Trophoblast cell (in vitro differentiated cells and primary cell): Measurements from ENCODE around the gene TBX15.
A peak's percentile ranks its signal among the peaks of the same experiment; 100 is the strongest.

ENCODE experiments used
- DNase-seq, 2 donors: peaks; one replicate each; pipeline ENCODE4 v3.0.0-alpha.2; 2016
- H2AFZ ChIP-seq: 2 replicates; pipeline ENCODE4 v1.6.1; 2013; ENCODE audit warnings: low read length, moderate library complexity, mild to moderate bottlenecking; ENCODE audit not compliant: insufficient read depth, poor library complexity
- H2AK5ac ChIP-seq: 2 replicates; pipeline ENCODE4 v1.6.1; 2013; ENCODE audit warnings: mild to moderate bottlenecking, low read length
- H2BK120ac ChIP-seq: 2 replicates; pipeline ENCODE4 v1.6.1; 2013; ENCODE audit warnings: low read length, mild to moderate bottlenecking, moderate library complexity; ENCODE audit not compliant: insufficient read depth, poor library complexity
- H2BK12ac ChIP-seq: 2 replicates; pipeline ENCODE4 v1.6.1; 2013; ENCODE audit warnings: mild to moderate bottlenecking, low read length, moderate library complexity
- H2BK5ac ChIP-seq: 2 replicates; pipeline ENCODE4 v1.6.1; 2013; ENCODE audit warnings: low read length, low read depth, moderate library complexity, mild to moderate bottlenecking; ENCODE audit not compliant: poor library complexity
- H3K14ac ChIP-seq: 2 replicates; pipeline ENCODE4 v1.6.1; 2013; ENCODE audit warnings: mild to moderate bottlenecking, low read length
- H3K18ac ChIP-seq: 2 replicates; pipeline ENCODE4 v1.6.1; 2013; ENCODE audit warnings: mild to moderate bottlenecking, low read length
- H3K23ac ChIP-seq: 2 replicates; pipeline ENCODE4 v1.6.1; 2013; ENCODE audit warnings: low read length
- H3K27ac ChIP-seq: 2 replicates; pipeline ENCODE4 v1.5.1; 2013; ENCODE audit warnings: low read depth, mild to moderate bottlenecking, inconsistent platforms, low read length, moderate library complexity
- H3K27me3 ChIP-seq: 2 replicates; pipeline ENCODE4 v1.6.1; 2013; ENCODE audit warnings: inconsistent platforms, mild to moderate bottlenecking, low read length, moderate library complexity; ENCODE audit not compliant: insufficient read depth
- H3K36me3 ChIP-seq, 2 experiments: 1 replicate in 1 of 2; 2 replicates in 1 of 2; pipeline ENCODE4 v1.6.1; 2013; ENCODE audit warnings: low read length in 2 of 2, mild to moderate bottlenecking in 2 of 2, moderate library complexity in 1 of 2; ENCODE audit not compliant: insufficient read depth in 2 of 2, control insufficient read depth in 1 of 2
- H3K4ac ChIP-seq: 2 replicates; pipeline ENCODE4 v1.6.1; 2013; ENCODE audit warnings: low read depth, mild to moderate bottlenecking, low read length, moderate library complexity
- H3K4me1 ChIP-seq, 2 experiments: 1 replicate in 1 of 2; 2 replicates in 1 of 2; pipeline ENCODE4 v1.6.1; 2013; ENCODE audit warnings: low read length in 2 of 2, mild to moderate bottlenecking in 2 of 2, moderate library complexity in 1 of 2; ENCODE audit not compliant: insufficient read depth in 2 of 2, control insufficient read depth in 1 of 2
- H3K4me2 ChIP-seq: 2 replicates; pipeline ENCODE4 v1.6.1; 2013; ENCODE audit warnings: inconsistent platforms, mild to moderate bottlenecking, low read length, moderate library complexity
- H3K4me3 ChIP-seq: 2 replicates; pipeline ENCODE4 v1.5.1; 2013; ENCODE audit warnings: mild to moderate bottlenecking, low read depth, low read length, inconsistent platforms
- H3K79me1 ChIP-seq: one replicate; pipeline ENCODE4 v1.6.1; 2013; ENCODE audit warnings: low read length
- H3K79me2 ChIP-seq: 2 replicates; pipeline ENCODE4 v1.6.1; 2013; ENCODE audit warnings: low read length, mild to moderate bottlenecking; ENCODE audit not compliant: control insufficient read depth, insufficient read depth, poor library complexity
- H3K9ac ChIP-seq: 2 replicates; pipeline ENCODE4 v1.6.1; 2013; ENCODE audit warnings: mild to moderate bottlenecking, low read length
- H3K9me3 ChIP-seq: 2 replicates; pipeline ENCODE4 v1.6.1; 2013; ENCODE audit warnings: low read depth, mild to moderate bottlenecking, control low read depth, inconsistent platforms, low read length; ENCODE audit not compliant: insufficient read depth
- H4K12ac ChIP-seq: 2 replicates; pipeline ENCODE4 v1.6.1; 2013; ENCODE audit warnings: low read depth, mild to moderate bottlenecking, low read length, moderate library complexity
- H4K8ac ChIP-seq: 2 replicates; pipeline ENCODE4 v1.6.1; 2013; ENCODE audit warnings: low read depth, mild to moderate bottlenecking, low read length, moderate library complexity
- H4K91ac ChIP-seq: one replicate; pipeline ENCODE4 v1.6.1; 2013; ENCODE audit warnings: low read depth, mild to moderate bottlenecking, low read length, moderate library complexity
- WGBS: extraction: QIAGEN DNeasy Blood & Tissue Kit; methylation state at CpG from one replicate; pipeline ENCODE4 v1.1.7; 2013; ENCODE audit warnings: missing lambda C conversion rate; ENCODE audit not compliant: insufficient read length, insufficient coverage; ENCODE audit errors: extremely low coverage; 5-methylcytosine and 5-hydroxymethylcytosine counted together

The TBX15 gene

GRCh38 chr1:119011116-119011515, 23.0 kb upstream of the TBX15 start:
- Histone ChIP-seq H3K23ac (no peak overlapping the region), H3K36me3 (no peaks in the 10 kb centered on the region), H3K14ac (no peak overlapping the region), H3K4ac (no peak overlapping the region), H3K27me3 (peaks cover 21% of the 10 kb centered on the region), H3K79me1 (peaks cover 11% of the 10 kb centered on the region), H4K8ac (no peak overlapping the region), H2BK120ac (no peak overlapping the region), H3K4me3 (no peak overlapping the region), H2AK5ac (no peak overlapping the region), H3K4me1 (peaks cover 23 to 25% of the 10 kb centered on the region in 2 experiments), H4K91ac (no peak overlapping the region), H2BK12ac (no peak overlapping the region), H4K12ac (no peak overlapping the region), H3K4me2 (no peak overlapping the region), H3K9me3 (peaks cover 7% of the 10 kb centered on the region), H3K79me2 (peaks cover 2% of the 10 kb centered on the region), H3K9ac (no peak overlapping the region), H2AFZ (no peak overlapping the region), H3K18ac (no peak overlapping the region), H2BK5ac (no peak overlapping the region), H3K27ac (no peak overlapping the region)
- no peak for DNase-seq
- no CpG with 5 or more reads among the region's 2 CpGs for WGBS

DNA sequence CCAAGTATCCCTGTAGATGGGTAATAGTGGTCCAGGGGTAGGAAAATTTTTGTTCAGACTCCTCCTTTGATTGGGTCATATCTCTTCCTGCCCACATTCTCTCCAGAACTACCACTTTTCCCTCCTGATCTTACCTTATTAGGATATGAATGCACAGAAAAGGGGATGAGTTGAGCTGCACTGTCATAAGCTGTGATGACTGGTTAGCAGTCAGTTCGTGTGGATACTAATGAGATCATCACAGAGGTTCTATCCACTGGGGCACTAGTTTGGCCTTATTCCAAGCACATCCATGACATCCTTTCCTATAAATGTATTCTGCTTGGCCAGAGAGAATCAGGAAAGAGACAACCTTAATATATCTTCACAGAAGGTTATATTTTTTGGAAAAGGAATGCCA, 22.1 kb upstream of the TBX15 start:
- Histone ChIP-seq H3K79me1 (peaks cover 11% of the 10 kb centered on the region), H3K14ac (no peak overlapping the region), H3K4me3 (no peak overlapping the region), H2BK120ac (no peak overlapping the region), H2BK12ac (no peak overlapping the region), H3K79me2 (peaks cover 2% of the 10 kb centered on the region), H2AFZ (no peak overlapping the region), H2AK5ac (no peak overlapping the region), H3K4me2 (no peak overlapping the region), H3K27ac (no peak overlapping the region), H4K91ac (no peak overlapping the region), H3K4ac (no peak overlapping the region), H4K8ac (no peak overlapping the region), H3K9ac (no peak overlapping the region), H2BK5ac (no peak overlapping the region), H3K27me3 (peaks cover 26% of the 10 kb centered on the region), H4K12ac (no peak overlapping the region), H3K18ac (no peak overlapping the region), H3K9me3 (peaks cover 7% of the 10 kb centered on the region), H3K36me3 (no peaks in the 10 kb centered on the region), H3K4me1 (peaks cover 23 to 25% of the 10 kb centered on the region in 2 experiments), H3K23ac (no peak overlapping the region)
- no peak for DNase-seq
- WGBS: no CpG with 5 or more reads among the region's 1 CpG

DNA sequence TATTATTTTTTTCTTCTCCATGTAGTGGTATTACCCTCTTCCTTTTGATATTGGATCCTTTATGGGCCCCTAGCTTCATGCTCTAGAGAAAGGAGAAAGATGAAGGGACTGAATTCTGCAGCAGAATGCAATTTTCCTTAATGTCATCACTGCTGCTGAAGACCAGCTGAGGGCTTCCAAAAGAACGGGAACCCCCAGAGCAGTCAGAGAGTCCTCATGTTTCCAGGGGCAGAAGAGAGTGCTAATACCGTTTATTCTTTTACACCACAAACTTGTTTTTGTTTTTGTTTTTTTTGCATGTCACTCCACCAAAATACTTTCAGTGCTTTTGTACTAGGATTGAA, 21.1 kb upstream of the TBX15 start:
- no peak overlapping the region for H4K8ac ChIP-seq
- no peak overlapping the region for H4K12ac ChIP-seq
- no peak overlapping the region for H3K18ac ChIP-seq
- H2BK5ac ChIP-seq: no peak overlapping the region
- peaks cover 11% of the 10 kb centered on the region for H3K79me1 ChIP-seq
- no peak for DNase-seq
- H3K4me3 ChIP-seq: no peak overlapping the region
- no peak overlapping the region for H2AFZ ChIP-seq
- H4K91ac ChIP-seq: no peak overlapping the region
- peaks cover 2% of the 10 kb centered on the region for H3K79me2 ChIP-seq
- H3K27ac ChIP-seq: no peak overlapping the region
- H3K4ac ChIP-seq: no peak overlapping the region
- peaks cover 7% of the 10 kb centered on the region for H3K9me3 ChIP-seq
- H3K9ac ChIP-seq: no peak overlapping the region
- no peak overlapping the region for H2AK5ac ChIP-seq
- peaks cover 23 to 25% of the 10 kb centered on the region in 2 experiments for H3K4me1 ChIP-seq
- H3K36me3 ChIP-seq: no peaks in the 10 kb centered on the region
- no peak overlapping the region for H3K4me2 ChIP-seq
- no CpG with 5 or more reads among the region's 2 CpGs for WGBS
- no peak overlapping the region for H2BK12ac ChIP-seq
- H3K27me3 ChIP-seq: peaks cover 31% of the 10 kb centered on the region
- no peak overlapping the region for H3K14ac ChIP-seq
- H2BK120ac ChIP-seq: no peak overlapping the region
- no peak overlapping the region for H3K23ac ChIP-seq

DNA sequence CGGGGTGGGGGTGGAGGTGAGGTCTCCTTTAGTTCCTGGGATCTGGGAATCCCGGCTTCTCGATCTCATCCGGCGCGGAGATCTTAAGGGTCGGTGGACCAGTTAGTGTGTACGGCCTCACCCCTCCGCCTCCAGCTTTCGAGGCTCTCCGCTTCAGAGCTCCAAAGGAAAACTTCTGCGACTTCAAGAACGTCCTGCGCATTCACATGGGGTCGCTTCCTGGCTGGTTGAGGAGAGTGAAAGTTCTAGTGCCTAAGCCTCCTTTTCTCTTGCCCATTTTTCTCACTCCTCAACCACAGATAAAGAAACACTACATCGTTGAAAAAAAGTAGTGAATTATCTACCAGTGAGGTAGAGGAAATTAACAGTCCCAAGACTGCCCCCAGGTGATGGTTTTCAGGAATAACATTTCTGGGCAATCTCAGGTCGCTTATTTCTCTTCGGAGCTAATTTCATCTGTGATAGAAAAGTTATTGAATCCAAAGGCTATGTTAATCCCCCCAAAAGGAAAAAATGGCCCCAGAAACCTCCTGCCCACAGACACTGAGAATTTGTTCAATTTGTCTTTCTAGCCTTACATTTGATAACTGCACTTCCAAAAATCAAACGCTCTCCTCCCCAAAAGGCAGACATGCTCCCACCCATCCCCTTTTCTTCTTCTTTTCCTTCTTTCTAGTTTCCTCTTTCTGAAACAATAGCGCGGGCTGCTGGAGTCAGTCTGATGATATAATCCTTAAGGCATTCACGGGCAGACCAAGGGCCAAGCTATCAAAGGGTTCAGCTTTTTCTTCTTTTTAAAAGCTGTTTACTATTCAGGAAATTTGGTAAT, 20.6 kb upstream of the TBX15 start:
- Histone ChIP-seq H3K36me3 (no peaks in the 10 kb centered on the region), H4K12ac (no peak overlapping the region), H2BK5ac (peak overlapping the region; percentile 35), H3K18ac (peak overlapping the region; percentile 52), H3K9me3 (peaks cover 7% of the 10 kb centered on the region), H3K27ac (peak overlapping the region; percentile 75), H2AFZ (peak overlapping the region; percentile 80), H3K79me1 (peaks cover 11% of the 10 kb centered on the region), H3K4me3 (no peak overlapping the region), H4K8ac (peak overlapping the region; percentile 81), H3K79me2 (peaks cover 2% of the 10 kb centered on the region), H3K4me1 (peaks cover 23 to 25% of the 10 kb centered on the region in 2 experiments), H3K4ac (peak overlapping the region; percentile 12), H3K14ac (peak overlapping the region; percentile 31), H3K4me2 (peak overlapping the region; percentile 58), H3K27me3 (peaks cover 36% of the 10 kb centered on the region), H2BK120ac (peak overlapping the region; percentile 74), H3K23ac (no peak overlapping the region), H2BK12ac (peak overlapping the region; percentile 87), H3K9ac (no peak overlapping the region), H4K91ac (peak overlapping the region; percentile 71), H2AK5ac (no peak overlapping the region)
- WGBS: no CpG with 5 or more reads among the region's 22 CpGs
- DNase-seq: peak in 1 of 2 donors; percentile 56
